Kidney epithelial cell (primary cell): Measurements from ENCODE around the gene RPE. TPM values are rescaled to one million over a fixed set of nuclear protein-coding genes. Genes with fewer than 3 reads are reported as not detected.

Experiments used
- DNase-seq: peaks from one replicate; pipeline ENCODE4 v3.0.0-alpha.2; 2010; ENCODE audit warnings: low read depth
- H3K27me3 ChIP-seq: 2 replicates; pipeline ENCODE4 v1.6.0; 2011; ENCODE audit warnings: low read length; ENCODE audit not compliant: control insufficient read depth, insufficient read depth
- H3K36me3 ChIP-seq: 2 replicates; pipeline ENCODE4 v1.5.1; 2011; ENCODE audit warnings: low read length; ENCODE audit not compliant: control insufficient read depth, insufficient read depth
- H3K4me3 ChIP-seq: 2 replicates; pipeline ENCODE4 v1.5.1; 2011; ENCODE audit warnings: low read depth, mild to moderate bottlenecking, control low read depth, low read length
- CTCF ChIP-seq: IDR thresholded peaks from 2 replicates; pipeline ENCODE4 v1.5.1; 2011; ENCODE audit warnings: mild to moderate bottlenecking, moderate library complexity, low read length, control low read depth, inconsistent platforms; ENCODE audit not compliant: insufficient read depth, poor library complexity, severe bottlenecking
- total RNA-seq: library from RNA; depleted of rRNA; stranded (reverse); fragments of >200 nt; gene quantifications from 2 replicates; pipeline ENCODE4 v1.2.3, GENCODE V29; 2015

Gene RPE
- total RNA-seq, 1 donor from 2014 or later, result 59.1 TPM

- DNase-seq, result no peak
- H3K4me3 ChIP-seq, result no peak overlapping the region
- no peak for TF ChIP-seq CTCF
- no peaks in the 10 kb centered on the region for H3K36me3 ChIP-seq
- no peaks in the 10 kb centered on the region for H3K27me3 ChIP-seq
Measured at GRCh38 chr2:209965723-209966122, 36.7 kb upstream of the RPE start.

GRCh38 chr2:209969692-209970091 lies 32.7 kb upstream of the RPE start:
- no peak for TF ChIP-seq CTCF
- H3K4me3 ChIP-seq, result no peak overlapping the region
- no peaks in the 10 kb centered on the region for H3K36me3 ChIP-seq
- DNase-seq, result no peak
- H3K27me3 ChIP-seq, result no peaks in the 10 kb centered on the region

GRCh38 chr2:209970271-209970670 lies 32.2 kb upstream of the RPE start:
- Histone ChIP-seq H3K4me3 (no peak overlapping the region), H3K36me3 (no peaks in the 10 kb centered on the region), H3K27me3 (no peaks in the 10 kb centered on the region)
- no peak for DNase-seq
- no peak for TF ChIP-seq CTCF

GRCh38 chr2:209970711-209971110 lies 31.7 kb upstream of the RPE start:
- no peak for DNase-seq
- Histone ChIP-seq H3K4me3 (no peak overlapping the region), H3K27me3 (no peaks in the 10 kb centered on the region), H3K36me3 (no peaks in the 10 kb centered on the region)
- TF ChIP-seq CTCF, result no peak

- DNase-seq, result no peak
- Histone ChIP-seq H3K36me3 (no peaks in the 10 kb centered on the region), H3K4me3 (no peak overlapping the region), H3K27me3 (no peaks in the 10 kb centered on the region)
- TF ChIP-seq CTCF, result no peak
Measured at GRCh38 chr2:209973328-209973727, 29.1 kb upstream of the RPE start.

GRCh38 chr2:209974576-209974975 lies 27.9 kb upstream of the RPE start:
- no peak for TF ChIP-seq CTCF
- H3K27me3 ChIP-seq, result no peaks in the 10 kb centered on the region
- DNase-seq, result peak; percentile 19

More at GRCh38 chr2:209974576-209974975, 27.9 kb upstream of the RPE start:
- H3K36me3 ChIP-seq, result no peaks in the 10 kb centered on the region
- H3K4me3 ChIP-seq, result no peak overlapping the region
